Neural progenitor cell (in vitro differentiated cells): ENCODE data around the gene SC5D. TPM values are rescaled to one million over a fixed set of nuclear protein-coding genes. Genes with fewer than 3 reads are reported as not detected.

Experiments
- DNase-seq: peaks from one replicate; pipeline ENCODE4 v3.0.0-alpha.2; 2016; ENCODE audit warnings: low spot score
- H2AFZ ChIP-seq: fragments of 200-600 bp; sonication (generic); replicated peaks from 2 replicates; pipeline ENCODE4 v1.6.1; 2016; ENCODE audit warnings: antibody characterized with exemption
- H3F3A ChIP-seq: fragments of 200-600 bp; sonication (generic); 2 replicates; pipeline ENCODE4 v1.6.1; 2016; ENCODE audit warnings: antibody characterized with exemption, low read depth
- H3K27ac ChIP-seq: fragments of 200-600 bp; sonication (generic); 2 replicates; pipeline ENCODE4 v1.5.1; 2016; ENCODE audit warnings: mild to moderate bottlenecking
- H3K27me3 ChIP-seq: fragments of 200-600 bp; sonication (generic); 2 replicates; pipeline ENCODE4 v1.6.1; 2016; ENCODE audit warnings: mild to moderate bottlenecking, moderate library complexity
- H3K36me3 ChIP-seq: fragments of 200-600 bp; sonication (generic); 2 replicates; pipeline ENCODE4 v1.5.1; 2016
- H3K4me1 ChIP-seq: fragments of 200-600 bp; sonication (generic); 2 replicates; pipeline ENCODE4 v1.6.1; 2016; ENCODE audit warnings: mixed run types
- H3K4me2 ChIP-seq: fragments of 200-600 bp; sonication (generic); 2 replicates; pipeline ENCODE4 v1.6.1; 2016
- H3K4me3 ChIP-seq: fragments of 200-600 bp; sonication (generic); 2 replicates; pipeline ENCODE4 v1.5.1; 2016
- H3K79me2 ChIP-seq: fragments of 200-600 bp; sonication (generic); 2 replicates; pipeline ENCODE4 v1.6.1; 2016; ENCODE audit warnings: low read depth
- H3K9ac ChIP-seq: fragments of 200-600 bp; sonication (generic); 2 replicates; pipeline ENCODE4 v1.6.1; 2016
- H3K9me3 ChIP-seq: fragments of 200-600 bp; sonication (generic); 2 replicates; pipeline ENCODE4 v1.5.1; 2016; ENCODE audit warnings: low read depth
- H4K20me1 ChIP-seq: fragments of 200-600 bp; sonication (generic); 2 replicates; pipeline ENCODE4 v1.6.1; 2016; ENCODE audit warnings: low read depth
- H3K27ac Mint-ChIP-seq: 3 replicates; pipeline ENCODE4 v1.8.0; 2021; ENCODE audit warnings: mixed read lengths
- H3K27me3 Mint-ChIP-seq: 2 replicates; pipeline ENCODE4 v1.8.0; 2022; ENCODE audit warnings: low read depth, mild to moderate bottlenecking, inconsistent platforms, moderate library complexity, mixed read lengths; ENCODE audit not compliant: insufficient read depth
- H3K36me3 Mint-ChIP-seq: 3 replicates; pipeline ENCODE4 v1.8.0; 2021; ENCODE audit warnings: mixed read lengths
- H3K4me1 Mint-ChIP-seq: 3 replicates; pipeline ENCODE4 v1.8.0; 2021; ENCODE audit warnings: mixed read lengths
- H3K4me3 Mint-ChIP-seq: 3 replicates; pipeline ENCODE4 v1.8.0; 2021; ENCODE audit warnings: mild to moderate bottlenecking, moderate library complexity, mixed read lengths
- H3K9me3 Mint-ChIP-seq: 3 replicates; pipeline ENCODE4 v1.8.0; 2020; ENCODE audit warnings: mixed read lengths
- CTCF ChIP-seq: fragments of 200-600 bp; sonication (generic); IDR thresholded peaks from 2 replicates; pipeline ENCODE4 v1.5.1; 2017; ENCODE audit warnings: antibody characterized with exemption, mild to moderate bottlenecking
- EZH2 ChIP-seq: fragments of 200-600 bp; sonication (generic); IDR thresholded peaks from 2 replicates; pipeline ENCODE4 v1.6.1; 2017; ENCODE audit warnings: antibody characterized with exemption, mild to moderate bottlenecking, moderate library complexity
- EZH2phosphoT487 ChIP-seq: fragments of 200-600 bp; sonication (generic); IDR thresholded peaks from 2 replicates; pipeline ENCODE4 v1.6.1; 2017; ENCODE audit warnings: antibody characterized with exemption
- total RNA-seq: library from RNA; depleted of rRNA; stranded (reverse); fragments of >200 nt; gene quantifications from 2 replicates; pipeline ENCODE4 v1.2.3, GENCODE V29; 2015; ENCODE audit warnings: low replicate concordance

The SC5D gene
- total RNA-seq, 1 donor from 2014 or later = 80.7 TPM

GRCh38 chr11:121321614-121322243, 29.2 kb downstream of the SC5D start:
- no peak overlapping the region for H3K27ac Mint-ChIP-seq
- H3K36me3 ChIP-seq = no peaks in the 10 kb centered on the region

GRCh38 chr11:121323046-121323607, 30.6 kb downstream of the SC5D start:
- peak overlapping the region; percentile 39 for H3K4me2 ChIP-seq
- no peaks in the 10 kb centered on the region for H3K27me3 ChIP-seq
- no peak overlapping the region for H3K4me3 ChIP-seq
- peak; percentile 56 for DNase-seq
- no peaks in the 10 kb centered on the region for H3K36me3 ChIP-seq
- peaks cover 1% of the 10 kb centered on the region for H3F3A ChIP-seq
- Mint-ChIP-seq H3K27me3 (no peaks in the 10 kb centered on the region), H3K4me1 (peaks cover 14% of the 10 kb centered on the region), H3K36me3 (no peaks in the 10 kb centered on the region), H3K9me3 (no peaks in the 10 kb centered on the region), H3K27ac (no peak overlapping the region), H3K4me3 (no peak overlapping the region)
- no peak overlapping the region for H3K27ac ChIP-seq
- H3K4me1 ChIP-seq = peaks cover 13% of the 10 kb centered on the region
- H3K9me3 ChIP-seq = no peaks in the 10 kb centered on the region
- H3K9ac ChIP-seq = no peak overlapping the region
- H3K79me2 ChIP-seq = no peaks in the 10 kb centered on the region
- H4K20me1 ChIP-seq = no peaks in the 10 kb centered on the region
- H2AFZ ChIP-seq = no peak overlapping the region
- no peak for TF ChIP-seq EZH2phosphoT487
- TF ChIP-seq CTCF = peak; percentile 24

More at GRCh38 chr11:121321614-121322243, 29.2 kb downstream of the SC5D start:
- no peak overlapping the region for H3K9ac ChIP-seq
- peaks cover 14% of the 10 kb centered on the region for H3K4me1 Mint-ChIP-seq
- H3K9me3 ChIP-seq = no peaks in the 10 kb centered on the region
- no peak overlapping the region for H3K4me2 ChIP-seq
- H3K4me1 ChIP-seq = peaks cover 13% of the 10 kb centered on the region
- no peak overlapping the region for H3K27ac ChIP-seq
- H3K9me3 Mint-ChIP-seq = no peaks in the 10 kb centered on the region
- no peaks in the 10 kb centered on the region for H3K27me3 Mint-ChIP-seq
- H3F3A ChIP-seq = no peaks in the 10 kb centered on the region
- TF ChIP-seq EZH2phosphoT487 (no peak), CTCF (peak; percentile 58)
- H3K4me3 ChIP-seq = no peak overlapping the region
- no peaks in the 10 kb centered on the region for H3K79me2 ChIP-seq
- H3K36me3 Mint-ChIP-seq = no peaks in the 10 kb centered on the region
- H3K27me3 ChIP-seq = no peaks in the 10 kb centered on the region
- no peaks in the 10 kb centered on the region for H4K20me1 ChIP-seq
- no peak overlapping the region for H3K4me3 Mint-ChIP-seq
- no peak overlapping the region for H2AFZ ChIP-seq
- DNase-seq = peak; percentile 61

- Mint-ChIP-seq H3K27ac (no peak overlapping the region), H3K36me3 (no peaks in the 10 kb centered on the region)
These were observed 33.7 kb downstream of the SC5D start for GRCh38 chr11:121326230-121326629.

GRCh38 chr11:121327553-121327952, 35.0 kb downstream of the SC5D start:
- no peak overlapping the region for H3K27ac Mint-ChIP-seq
- H3K4me3 Mint-ChIP-seq = no peak overlapping the region
- H3F3A ChIP-seq = peaks cover 5% of the 10 kb centered on the region
- no peak overlapping the region for H3K4me2 ChIP-seq
- no peaks in the 10 kb centered on the region for H3K9me3 ChIP-seq
- no peaks in the 10 kb centered on the region for H3K36me3 ChIP-seq
- no peaks in the 10 kb centered on the region for H4K20me1 ChIP-seq
- TF ChIP-seq EZH2phosphoT487 (no peak), CTCF (no peak), EZH2 (no peak)
- no peak overlapping the region for H3K27ac ChIP-seq
- peaks cover 13% of the 10 kb centered on the region for H3K4me1 ChIP-seq
- H3K79me2 ChIP-seq = no peaks in the 10 kb centered on the region
- H2AFZ ChIP-seq = no peak overlapping the region
- no peak for DNase-seq
- no peaks in the 10 kb centered on the region for H3K27me3 Mint-ChIP-seq
- H3K9ac ChIP-seq = no peak overlapping the region
- H3K27me3 ChIP-seq = no peaks in the 10 kb centered on the region
- no peaks in the 10 kb centered on the region for H3K36me3 Mint-ChIP-seq
- no peaks in the 10 kb centered on the region for H3K9me3 Mint-ChIP-seq
- no peak overlapping the region for H3K4me3 ChIP-seq
- peaks cover 7% of the 10 kb centered on the region for H3K4me1 Mint-ChIP-seq

More at GRCh38 chr11:121326230-121326629, 33.7 kb downstream of the SC5D start:
- Histone ChIP-seq H2AFZ (no peak overlapping the region), H3K79me2 (no peaks in the 10 kb centered on the region), H3K27me3 (no peaks in the 10 kb centered on the region), H3K4me2 (no peak overlapping the region), H4K20me1 (no peaks in the 10 kb centered on the region), H3F3A (peaks cover 5% of the 10 kb centered on the region), H3K36me3 (no peaks in the 10 kb centered on the region), H3K9ac (no peak overlapping the region), H3K9me3 (no peaks in the 10 kb centered on the region), H3K4me1 (peaks cover 13% of the 10 kb centered on the region), H3K4me3 (no peak overlapping the region), H3K27ac (no peak overlapping the region)
- H3K4me3 Mint-ChIP-seq = no peak overlapping the region
- H3K27me3 Mint-ChIP-seq = no peaks in the 10 kb centered on the region
- TF ChIP-seq EZH2phosphoT487 (no peak), EZH2 (no peak)
- H3K4me1 Mint-ChIP-seq = peaks cover 7% of the 10 kb centered on the region
- no peak for DNase-seq
- no peaks in the 10 kb centered on the region for H3K9me3 Mint-ChIP-seq
